Measurements from ENCODE around the gene RAP1GDS1.
"Not testable (repeated sequence)": the region's sequence is repeated elsewhere in the genome, so short reads cannot be mapped to it uniquely, and the experiment has no call there.

The RAP1GDS1 gene

GRCh38 chr4:98421111-98421510, 159.9 kb downstream of the RAP1GDS1 start:
- DNase-seq (ENCODE audit: insufficient read length, low spot score) (no peak), FAIRE-seq (no peak)

- DNase-seq (ENCODE audit: insufficient read length, low spot score) (no peak), FAIRE-seq (no peak)
Measured at GRCh38 chr4:98423009-98423408, 161.8 kb downstream of the RAP1GDS1 start.

GRCh38 chr4:98430708-98431403, 169.7 kb downstream of the RAP1GDS1 start:
- FAIRE-seq, result no peak

GRCh38 chr4:98433691-98434090, 172.5 kb downstream of the RAP1GDS1 start:
- DNase-seq (ENCODE audit: insufficient read length, low spot score) (no peak), FAIRE-seq (no peak)

More at GRCh38 chr4:98430708-98431403, 169.7 kb downstream of the RAP1GDS1 start:
- peak; percentile 19 for DNase-seq (ENCODE audit: insufficient read length, low spot score)

- DNase-seq (ENCODE audit: insufficient read length, low spot score), result no peak
- no peak for FAIRE-seq
Measured at GRCh38 chr4:98434816-98435215, 173.6 kb downstream of the RAP1GDS1 start.

GRCh38 chr4:98444371-98444770, 183.2 kb downstream of the RAP1GDS1 start:
- DNase-seq (ENCODE audit: insufficient read length, low spot score), result no peak
- FAIRE-seq, result no peak

- FAIRE-seq (no peak), DNase-seq (ENCODE audit: insufficient read length, low spot score) (no peak)
Measured at GRCh38 chr4:98446499-98447375, 185.6 kb downstream of the RAP1GDS1 start.

GRCh38 chr4:98447648-98448047, 186.5 kb downstream of the RAP1GDS1 start:
- DNase-seq (ENCODE audit: insufficient read length, low spot score), result no peak
- FAIRE-seq, result no peak

- FAIRE-seq (no peak), DNase-seq (ENCODE audit: insufficient read length, low spot score) (no peak)
Measured at GRCh38 chr4:98448908-98449307, 187.7 kb downstream of the RAP1GDS1 start.

- FAIRE-seq, result no peak
- no peak for DNase-seq (ENCODE audit: insufficient read length, low spot score)
Measured at GRCh38 chr4:98452091-98452490, 190.9 kb downstream of the RAP1GDS1 start.

- not testable (repeated sequence) for FAIRE-seq; DNase-seq (ENCODE audit: insufficient read length, low spot score)
Measured at GRCh38 chr4:98457422-98457821, 196.2 kb downstream of the RAP1GDS1 start.

- DNase-seq (ENCODE audit: insufficient read length, low spot score); FAIRE-seq: not testable (repeated sequence)
Measured at GRCh38 chr4:98461121-98461865, 200.1 kb downstream of the RAP1GDS1 start.

- DNase-seq (ENCODE audit: insufficient read length, low spot score) (no peak), FAIRE-seq (no peak)
Measured at GRCh38 chr4:98462487-98462886, 201.3 kb downstream of the RAP1GDS1 start.

GRCh38 chr4:98466868-98467599, 205.8 kb downstream of the RAP1GDS1 start:
- no peak for FAIRE-seq

GRCh38 chr4:98467627-98468072, 206.5 kb downstream of the RAP1GDS1 start:
- FAIRE-seq (no peak), DNase-seq (ENCODE audit: insufficient read length, low spot score) (peak; percentile 56)

More at GRCh38 chr4:98466868-98467599, 205.8 kb downstream of the RAP1GDS1 start:
- DNase-seq (ENCODE audit: insufficient read length, low spot score), result no peak

- DNase-seq (ENCODE audit: insufficient read length, low spot score) (no peak), FAIRE-seq (no peak)
Measured at GRCh38 chr4:98468709-98469108, 207.5 kb downstream of the RAP1GDS1 start.

GRCh38 chr4:98469771-98470170, 208.6 kb downstream of the RAP1GDS1 start:
- FAIRE-seq (no peak), DNase-seq (ENCODE audit: insufficient read length, low spot score) (no peak)

- no peak for DNase-seq (ENCODE audit: insufficient read length, low spot score)
- FAIRE-seq, result no peak
Measured at GRCh38 chr4:98470366-98470765, 209.2 kb downstream of the RAP1GDS1 start.

- no peak for DNase-seq (ENCODE audit: insufficient read length, low spot score)
- FAIRE-seq, result no peak
Measured at GRCh38 chr4:98470831-98471230, 209.6 kb downstream of the RAP1GDS1 start.

GRCh38 chr4:98473046-98473445, 211.9 kb downstream of the RAP1GDS1 start:
- no peak for DNase-seq (ENCODE audit: insufficient read length, low spot score)
- no peak for FAIRE-seq
